Motor neuron (in vitro differentiated cells): ENCODE data around the gene CFAP44. TPM values are rescaled to one million over a fixed set of nuclear protein-coding genes. Genes with fewer than 3 reads are reported as not detected.

Experiments used
- ATAC-seq, 8 experiments: fragments of 200-7000 bp; cut with Tn5 transposase; replicated peaks in 6 of 8; 2 replicates each; pipeline ENCODE4 v1.8.0; 2021; ENCODE audit warnings: mild to moderate bottlenecking in 8 of 8, moderate library complexity in 8 of 8
- H3K27ac ChIP-seq, 2 donors: fragments of 250-450 bp; sonication (Bioruptor Pico); 2 replicates each; pipeline ENCODE4 v1.9.0; 2021; ENCODE audit warnings: antibody characterized with exemption in 2 of 2, mild to moderate bottlenecking in 2 of 2, moderate library complexity in 1 of 2
- H3K4me1 ChIP-seq, 2 donors: fragments of 250-450 bp; sonication (Bioruptor Pico); replicated peaks in 1 of 2; 2 replicates each; pipeline ENCODE4 v1.6.1; 2021; ENCODE audit warnings: antibody characterized with exemption in 2 of 2, mild to moderate bottlenecking in 2 of 2, moderate library complexity in 1 of 2
- H3K4me3 ChIP-seq, 5 donors: fragments of 250-450 bp; sonication (Bioruptor Pico); 2 replicates each; pipeline ENCODE4 v1.9.0; 2021; ENCODE audit warnings: antibody characterized with exemption in 5 of 5, mild to moderate bottlenecking in 5 of 5, moderate library complexity in 4 of 5
- WGBS, 10 experiments: fragments of 450-650 bp; shearing (Covaris generic); methylation state at CpG; one replicate each; pipeline ENCODE4 v1.0.0; 2022; 5-methylcytosine and 5-hydroxymethylcytosine counted together
- in situ Hi-C, 9 experiments: fragments of 400-800 bp; cut with MboI; loops; one replicate each; pipeline ENCODE4 v1.15.0; 2021; ENCODE audit warnings: low sequenced_read_pairs in 9 of 9, low pct_unique_long_range_greater_than_20kb in 2 of 9; ENCODE audit not compliant: unreplicated experiment in 9 of 9
- total RNA-seq, 8 experiments: library from RNA; unstranded; fragments of 300-600 nt; gene quantifications; 2 replicates each; pipeline versions ENCODE4 v1.2.3 to v1.2.4, GENCODE V29; 2022

CFAP44 gene
- total RNA-seq, 8 experiments from 2014 or later = 1.7 to 30.1 (median 6.3) TPM

DNA sequence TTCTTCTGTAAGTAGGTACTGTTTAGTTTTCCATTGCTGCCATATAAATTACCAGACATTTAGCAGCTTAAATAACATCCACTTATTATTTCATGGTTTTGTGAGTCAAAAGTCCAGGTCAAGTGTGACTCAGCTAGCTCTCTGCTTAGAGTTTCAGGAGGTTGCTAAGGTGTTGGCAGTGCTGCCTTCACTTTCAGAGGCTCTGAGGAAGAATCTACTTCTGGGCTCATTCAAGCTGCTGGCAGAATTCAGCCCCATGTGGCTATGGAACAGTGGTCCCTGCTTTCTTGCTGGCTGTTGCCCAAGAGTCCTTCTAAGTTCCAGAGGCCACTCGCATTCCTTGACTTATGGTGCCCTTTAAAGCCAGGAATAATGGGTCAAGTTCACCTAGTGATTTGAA is 4.5 kb downstream of the CFAP44 start:
- ATAC-seq = peak in 1 of 8 experiments; percentile 52
- Histone ChIP-seq H3K27ac (no peak overlapping the region), H3K4me1 (no peaks in the 10 kb centered on the region), H3K4me3 (no peak overlapping the region)
- 80 to 100% (median 100%) methylated on average over 1 of the region's 1 CpG; no CpG with 5 or more reads in 1 of the 10 experiments for WGBS, 10 experiments
- in situ Hi-C loops = no loop called here

DNA sequence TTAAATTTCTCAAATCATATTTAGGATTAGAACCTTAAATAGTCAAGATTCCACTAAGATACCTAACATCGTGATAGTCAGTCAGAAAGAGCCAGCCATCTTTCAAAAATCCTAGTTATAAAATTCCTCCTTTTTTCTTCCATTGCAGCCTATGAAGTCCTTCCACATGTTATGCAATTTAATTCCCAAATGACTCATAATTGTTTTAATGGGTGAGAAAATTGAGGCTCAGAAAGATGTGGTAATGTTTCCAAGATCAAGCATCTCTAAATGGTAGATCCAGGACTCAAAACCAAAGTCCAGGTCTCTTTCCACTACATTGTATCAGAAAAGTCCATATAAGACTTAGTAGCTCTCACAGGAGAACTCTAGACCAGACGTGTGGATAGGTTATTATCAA is 9.5 kb downstream of the CFAP44 start:
- no peak for ATAC-seq
- in situ Hi-C loops = no loop called here
- Histone ChIP-seq H3K27ac (no peak overlapping the region), H3K4me1 (no peaks in the 10 kb centered on the region), H3K4me3 (no peak overlapping the region)
- 0 to 100% (median 78%) methylated on average over 1 to 2 of the region's 2 CpGs; no CpG with 5 or more reads in 2 of the 10 experiments for WGBS, 10 experiments

DNA sequence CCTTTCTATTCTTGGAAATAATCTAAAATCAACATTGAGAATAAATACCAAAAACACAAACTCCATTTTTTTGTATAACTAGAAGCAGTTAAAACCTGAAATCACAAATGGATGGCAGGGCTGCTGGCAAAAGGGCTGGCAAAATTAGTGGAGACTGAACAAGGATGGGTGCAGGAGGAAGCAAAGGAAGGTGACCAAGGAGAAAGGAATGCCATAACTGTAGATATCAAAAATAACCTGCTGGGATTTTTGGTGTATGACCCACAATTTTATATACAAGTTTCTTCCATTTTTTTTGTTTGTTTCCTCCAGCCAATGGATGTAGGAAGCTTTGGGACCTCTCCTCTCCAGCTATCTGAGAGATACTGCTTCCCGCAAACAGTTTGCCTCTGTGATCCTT is 12.7 kb downstream of the CFAP44 start:
- Histone ChIP-seq H3K4me1 (no peaks in the 10 kb centered on the region), H3K27ac (no peak overlapping the region), H3K4me3 (no peak overlapping the region)
- ATAC-seq = no peak
- in situ Hi-C loops = no loop called here
- 86 to 100% (median 100%) methylated on average over 1 of the region's 1 CpG; no CpG with 5 or more reads in 3 of the 10 experiments for WGBS, 10 experiments

DNA sequence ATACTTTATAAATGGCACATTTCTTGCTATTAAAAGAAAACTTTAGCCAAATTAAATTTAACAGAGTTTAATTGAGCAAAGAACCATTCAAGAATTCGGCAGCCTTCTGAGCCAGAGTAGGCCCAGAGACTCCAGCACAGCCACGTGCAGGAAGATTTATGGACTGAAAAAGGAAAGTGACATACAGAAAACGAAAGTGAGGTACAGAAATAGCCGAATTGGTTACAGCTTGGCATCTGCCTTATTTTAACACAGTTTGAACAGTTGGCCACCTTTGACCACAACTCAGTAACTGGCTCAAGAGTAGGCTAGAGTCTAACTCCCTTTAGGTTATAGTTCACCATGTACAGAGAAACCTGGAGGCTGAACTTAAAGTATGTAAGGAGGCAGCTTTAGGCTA is 17.6 kb downstream of the CFAP44 start:
- H3K4me3 ChIP-seq = no peak overlapping the region
- H3K4me1 ChIP-seq = no peaks in the 10 kb centered on the region
- ATAC-seq = no peak
- H3K27ac ChIP-seq = no peak overlapping the region
- in situ Hi-C loops = no loop called here
- WGBS, 10 experiments = 20 to 83% (median 77%) methylated on average over 2 to 4 of the region's 4 CpGs

DNA sequence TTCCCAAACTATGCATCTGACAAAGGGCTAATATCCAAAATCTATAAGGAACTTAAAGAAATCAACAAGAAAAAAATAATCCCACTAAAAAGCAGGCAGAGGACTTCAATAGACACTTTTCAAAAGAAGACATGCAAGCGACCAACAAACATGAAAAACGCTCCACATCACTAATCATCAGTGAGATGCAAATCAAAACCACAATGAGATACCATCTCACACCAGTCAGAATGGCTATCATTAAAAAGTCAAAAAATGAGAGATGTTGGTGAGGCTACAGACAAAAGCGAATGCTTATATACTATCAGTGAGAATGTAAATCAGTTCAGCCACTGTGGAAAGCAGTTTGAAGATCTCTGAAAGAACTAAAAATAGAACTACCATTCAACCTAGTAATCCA is 20.2 kb downstream of the CFAP44 start:
- ATAC-seq = no peak
- 67 to 100% (median 90%) methylated on average over 1 to 3 of the region's 3 CpGs; no CpG with 5 or more reads in 1 of the 10 experiments for WGBS, 10 experiments
- Histone ChIP-seq H3K27ac (no peak overlapping the region), H3K4me3 (no peak overlapping the region), H3K4me1 (no peaks in the 10 kb centered on the region)
- in situ Hi-C loops = no loop called here

- WGBS, 10 experiments = 33 to 100% (median 86%) methylated on average over 1 to 5 of the region's 5 CpGs
- peak in 3 of 8 experiments; percentile 62 to 79 (median 73) for ATAC-seq
- H3K27ac ChIP-seq = no peak overlapping the region
- no peak overlapping the region for H3K4me3 ChIP-seq
- in situ Hi-C loops = no loop called here
- H3K4me1 ChIP-seq = no peaks in the 10 kb centered on the region
Observed at GRCh38 chr3:113409676-113410075, 31.6 kb downstream of the CFAP44 start.

DNA sequence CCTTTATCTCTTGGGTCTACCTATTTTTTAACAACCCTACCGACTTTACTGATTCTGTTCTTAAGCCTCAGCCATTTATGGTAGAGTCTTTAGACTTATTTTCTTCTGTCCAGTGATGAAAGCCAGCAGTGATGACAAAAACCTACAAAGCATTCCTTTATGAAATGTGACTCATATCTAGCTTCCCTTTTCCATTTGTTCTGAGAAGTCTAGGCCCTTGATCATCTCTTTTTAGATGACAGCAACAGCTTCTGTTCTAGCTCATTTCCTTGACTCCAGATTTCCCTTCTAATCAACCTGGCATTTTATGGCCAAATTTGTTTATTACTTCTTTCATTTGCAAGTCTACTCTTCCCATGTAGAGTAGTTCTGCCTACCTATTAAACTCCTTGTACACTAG is 36.1 kb downstream of the CFAP44 start:
- no peak overlapping the region for H3K27ac ChIP-seq
- no peak for ATAC-seq
- in situ Hi-C loops = no loop called here
- WGBS, 10 experiments = 17 to 94% (median 81%) methylated on average over 1 of the region's 1 CpG
- H3K4me1 ChIP-seq = no peaks in the 10 kb centered on the region
- H3K4me3 ChIP-seq = no peak overlapping the region

DNA sequence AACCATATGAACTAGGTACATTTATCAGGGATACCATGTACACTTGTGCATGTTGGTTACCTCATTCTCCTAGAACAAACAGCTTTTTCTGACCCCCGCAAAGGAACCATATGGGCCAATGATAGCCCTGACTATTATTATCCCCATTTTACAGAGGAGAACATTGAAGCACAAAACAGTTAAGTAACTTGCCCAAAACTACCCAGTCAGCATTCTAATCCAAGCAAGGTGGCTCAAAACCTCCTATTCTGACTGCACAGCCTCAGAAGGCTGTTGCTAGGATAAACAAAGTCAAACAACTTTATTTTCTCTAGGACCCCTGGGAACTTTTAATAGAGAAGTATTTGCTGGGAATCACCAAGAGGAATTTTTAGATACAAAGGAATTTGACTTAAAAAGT is 36.7 kb downstream of the CFAP44 start:
- Histone ChIP-seq H3K4me3 (no peak overlapping the region), H3K4me1 (no peaks in the 10 kb centered on the region), H3K27ac (no peak overlapping the region)
- ATAC-seq = no peak
- in situ Hi-C loops = no loop called here
- 80 to 100% (median 100%) methylated on average over 1 of the region's 1 CpG; no CpG with 5 or more reads in 5 of the 10 experiments for WGBS, 10 experiments

Other genes starting within 250 kb of the CFAP44 start
- gene BOC, start 229.9 kb downstream of the CFAP44 start, total RNA-seq = 10 to 100 TPM in 5 of 8 experiments, 1 to 10 TPM in 3; 3.5 to 36.1 (median 12.2) TPM
- gene SPICE1, start 73.7 kb upstream of the CFAP44 start, total RNA-seq = 10 to 100 TPM in 5 of 8 experiments, 1 to 10 TPM in 3; 6.5 to 22.0 (median 16.8) TPM
- gene SIDT1, start 91.1 kb upstream of the CFAP44 start, total RNA-seq = 1 to 10 TPM in 2 of 8 experiments, under 1 TPM in 4, not detected in 2; 0.33 to 6.1 (median 0.66) TPM